K562 (cell line): Measurements from ENCODE around the gene AMOTL1. TPM values are rescaled to one million over a fixed set of nuclear protein-coding genes. Genes with fewer than 3 reads are reported as not detected.

Experiments used
- ATAC-seq: fragments of 200-7000 bp; cut with Tn5 transposase; 3 replicates; pipeline ENCODE4 v1.9.1; 2020; ENCODE audit warnings: moderate library complexity
- BruUV-seq: library from RNA; stranded (reverse); fragments of 400-500 nt; replicated peaks from 2 replicates; lab custom pipeline; 2021; lab: Mats Ljungman, UMichigan
- CTCF ChIA-PET: fragments of 300-600 bp; formaldehyde crosslinking; extraction: SDS; loops from one replicate; lab custom pipeline; 2021; ENCODE audit warnings: low intra/inter-chr PET ratio; lab: Yijun Ruan, JAX
- POLR2A ChIA-PET: fragments of 300-600, 350-650 bp; sonication (Branson Sonifier 250); formaldehyde crosslinking; extraction: SDS; loops from one replicate; lab custom pipeline; 2021; ENCODE audit warnings: antibody characterized with exemption, inconsistent platforms; lab: Yijun Ruan, JAX
- DNase-seq, 4 experiments: peaks; one replicate each; pipeline versions ENCODE4 v3.0.0 to v3.0.0-alpha.2; 2011 to 2018; ENCODE audit warnings: low spot score in 3 of 4, mixed read lengths in 3 of 4; ENCODE audit errors: extremely low read depth in 1 of 4
- FAIRE-seq: peaks from 2 replicates; lab custom pipeline; 2011; peaks lifted over from hg19 to GRCh38; lab: Jason Lieb, UNC
- H2AFZ ChIP-seq: 2 replicates; pipeline ENCODE4 v1.6.0; 2011; ENCODE audit warnings: low read depth, low read length, control low read depth, inconsistent platforms
- H3K27ac ChIP-seq: fragments of 200-600 bp; 3 replicates; pipeline ENCODE4 v1.8.0; 2011; ENCODE audit warnings: low read depth, mild to moderate bottlenecking, control low read depth, inconsistent platforms, low read length, moderate library complexity, mixed read lengths; ENCODE audit errors: extremely low read depth
- H3K27me3 ChIP-seq, 2 experiments: fragments of 300-600 bp in 1 of 2; 2 replicates in 1 of 2; 3 replicates in 1 of 2; pipeline versions ENCODE4 v1.6.0 to v1.8.0; 2011; ENCODE audit warnings: inconsistent platforms in 2 of 2, low read length in 2 of 2, mild to moderate bottlenecking in 1 of 2, mixed read lengths in 1 of 2, moderate library complexity in 1 of 2; ENCODE audit not compliant: control insufficient read depth in 2 of 2, insufficient read depth in 2 of 2
- H3K36me3 ChIP-seq: fragments of 300-600 bp; 3 replicates; pipeline ENCODE4 v1.8.0; 2011; ENCODE audit warnings: mild to moderate bottlenecking, low read length, inconsistent platforms; ENCODE audit not compliant: control insufficient read depth, insufficient read depth
- H3K4me1 ChIP-seq, 2 experiments: fragments of 200-600 bp in 1 of 2; replicated peaks in 1 of 2; 2 replicates in 1 of 2; 3 replicates in 1 of 2; pipeline versions ENCODE4 v1.5.1 to v1.8.0; 2011; ENCODE audit warnings: inconsistent platforms in 2 of 2, low read length in 2 of 2, mild to moderate bottlenecking in 1 of 2, mixed read lengths in 1 of 2, moderate library complexity in 1 of 2; ENCODE audit not compliant: control insufficient read depth in 2 of 2, insufficient read depth in 2 of 2
- H3K4me2 ChIP-seq: 2 replicates; pipeline ENCODE4 v1.6.1; 2011; ENCODE audit warnings: low read length, control low read depth, inconsistent platforms, mixed read lengths; ENCODE audit not compliant: insufficient read depth
- H3K4me3 ChIP-seq: fragments of 200-600 bp; sonication (generic), shearing (Covaris generic); 2 replicates; pipeline ENCODE4 v1.5.1; 2016; ENCODE audit warnings: control low read depth, inconsistent platforms
- H3K79me2 ChIP-seq: fragments of 200-600 bp; 3 replicates; pipeline ENCODE4 v1.8.0; 2011; ENCODE audit warnings: low read length, inconsistent platforms; ENCODE audit not compliant: control insufficient read depth, insufficient read depth
- H3K9ac ChIP-seq, 2 experiments: 2 replicates each; pipeline versions ENCODE4 v1.6.0 to v1.6.1; 2011; ENCODE audit warnings: low read depth in 2 of 2, low read length in 2 of 2, control low read depth in 1 of 2, inconsistent platforms in 1 of 2, mild to moderate bottlenecking in 1 of 2, mixed read lengths in 1 of 2; ENCODE audit not compliant: insufficient read depth in 1 of 2
- H3K9me1 ChIP-seq: one replicate; pipeline ENCODE4 v1.6.0; 2011; ENCODE audit warnings: inconsistent platforms, mild to moderate bottlenecking, low read length, moderate library complexity; ENCODE audit not compliant: control insufficient read depth, insufficient read depth
- H3K9me3 ChIP-seq: replicated peaks from 2 replicates; pipeline ENCODE4 v1.5.1; 2011; ENCODE audit warnings: low read depth, low read length, inconsistent platforms; ENCODE audit not compliant: control insufficient read depth, insufficient read depth
- H4K20me1 ChIP-seq: replicated peaks from 2 replicates; pipeline ENCODE4 v1.6.1; 2011; ENCODE audit warnings: low read length, inconsistent platforms, mixed read lengths; ENCODE audit not compliant: control insufficient read depth, insufficient read depth
- BACH1 ChIP-seq: fragments of 200-800 bp; sonication (Bioruptor generic); IDR thresholded peaks from 2 replicates; pipeline ENCODE4 v1.6.1; 2016; ENCODE audit warnings: missing genetic modification characterization, missing compliant biosample characterization
- CREB1 ChIP-seq, 2 experiments: sonication (generic) in 1 of 2; formaldehyde crosslinking in 1 of 2; IDR thresholded peaks; 2 replicates each; pipeline versions ENCODE4 v1.6.1 to v1.8.0; 2012 to 2022; ENCODE audit warnings: inconsistent platforms in 1 of 2, mild to moderate bottlenecking in 1 of 2, missing genetic modification reagents in 1 of 2, moderate library complexity in 1 of 2
- CXXC5 ChIP-seq: fragments of 250-450 bp; sonication (Bioruptor Pico); IDR thresholded peaks from 2 replicates; pipeline ENCODE4 v1.8.0; 2022; ENCODE audit warnings: inconsistent platforms, mild to moderate bottlenecking, moderate library complexity
- E2F8 ChIP-seq: fragments of 450-650 bp; IDR thresholded peaks from 2 replicates; pipeline ENCODE4 v1.7.1; 2018; ENCODE audit warnings: mild to moderate bottlenecking, low read depth; ENCODE audit not compliant: partially characterized antibody
- ELF2 ChIP-seq: fragments of 250-450 bp; sonication (Bioruptor Pico); IDR thresholded peaks from 2 replicates; pipeline ENCODE4 v1.5.0; 2021; ENCODE audit warnings: mild to moderate bottlenecking
- IRF9 ChIP-seq: fragments of 450-650 bp; IDR thresholded peaks from 2 replicates; pipeline ENCODE4 v1.6.1; 2016; ENCODE audit warnings: missing biosample characterization, missing genetic modification characterization
- KLF10 ChIP-seq: fragments of 250-450 bp; sonication (Bioruptor Pico); IDR thresholded peaks from 2 replicates; pipeline ENCODE4 v1.6.1; 2021; ENCODE audit warnings: matching md5 sums
- SMARCA4 ChIP-seq: fragments of 450-650 bp; IDR thresholded peaks from 2 replicates; pipeline ENCODE4 v1.6.1; 2016
- TAF1 ChIP-seq: IDR thresholded peaks from 2 replicates; pipeline ENCODE4 v1.6.1; 2011; ENCODE audit warnings: mild to moderate bottlenecking, low read length, moderate library complexity; ENCODE audit not compliant: insufficient read depth, control insufficient read depth, severe bottlenecking; ENCODE audit errors: extremely low read depth
- ZNF280A ChIP-seq: fragments of 450-650 bp; IDR thresholded peaks from 2 replicates; pipeline ENCODE4 v1.6.1; 2018; ENCODE audit warnings: mild to moderate bottlenecking, low read depth; ENCODE audit not compliant: partially characterized antibody
- ZNF431 ChIP-seq: sonication (generic); formaldehyde crosslinking; IDR thresholded peaks from 2 replicates; pipeline ENCODE4 v1.8.0; 2022; ENCODE audit warnings: mild to moderate bottlenecking, missing genetic modification reagents
- ZNF584 ChIP-seq: fragments of 200-800 bp; sonication (Bioruptor generic); IDR thresholded peaks from 2 replicates; pipeline ENCODE4 v1.6.1; 2016; ENCODE audit warnings: low read depth, mild to moderate bottlenecking, missing genetic modification characterization, missing compliant biosample characterization
- WGBS: fragments of 100-300 bp; shearing (Covaris generic); methylation state at CpG from one replicate; pipeline ENCODE4 v1.1.6; 2016; ENCODE audit warnings: low coverage, mixed read lengths; ENCODE audit not compliant: insufficient coverage; ENCODE audit errors: missing lambda C conversion rate; 5-methylcytosine and 5-hydroxymethylcytosine counted together
- in situ Hi-C: fragments of 300-500 bp; cut with MboI; formaldehyde crosslinking; loops from 4 replicates; pipeline ENCODE4 v1.15.0; 2018; ENCODE audit warnings: inconsistent platforms, mixed read lengths
- intact Hi-C: fragments of 100-400 bp; cut with micrococcal nuclease; formaldehyde crosslinking; loops from 2 replicates; pipeline ENCODE4 v1.14.2; 2022
- polyA plus RNA-seq, 8 experiments: library from polyadenylated mRNA; depleted of rRNA in 4 of 8; stranded (reverse) in 5 of 8; unstranded in 3 of 8; fragments of >200 nt; fragmentation: Nextera tagmentation in 2 of 8; fragmentation: Illumina TruSeq in 1 of 8; extraction: Ambion mirVana in 2 of 8; extraction: Trizol in 1 of 8; gene quantifications; 2 replicates each; pipeline versions ENCODE4 v1.2.1 to v1.2.3, GENCODE V29; 2011 to 2014; ENCODE audit warnings: inconsistent platforms in 1 of 8, missing spikeins in 1 of 8
- total RNA-seq, 7 experiments: library from RNA; depleted of rRNA in 6 of 7; stranded (reverse); fragments of >200 nt in 6 of 7; fragmentation: Illumina TruSeq in 2 of 7; extraction: Trizol in 2 of 7; gene quantifications; 2 replicates each; pipeline versions ENCODE4 v1.2.1 to v1.2.3, GENCODE V29; 2011 to 2021; ENCODE audit warnings: low replicate concordance in 1 of 7

Gene AMOTL1
- total and polyA plus RNA-seq, 9 of the 15 experiments (the other 6 are each of a cell fraction or from before 2014, with no cell fraction given): 4.0 to 35.4 (median 14.0) TPM

DNA sequence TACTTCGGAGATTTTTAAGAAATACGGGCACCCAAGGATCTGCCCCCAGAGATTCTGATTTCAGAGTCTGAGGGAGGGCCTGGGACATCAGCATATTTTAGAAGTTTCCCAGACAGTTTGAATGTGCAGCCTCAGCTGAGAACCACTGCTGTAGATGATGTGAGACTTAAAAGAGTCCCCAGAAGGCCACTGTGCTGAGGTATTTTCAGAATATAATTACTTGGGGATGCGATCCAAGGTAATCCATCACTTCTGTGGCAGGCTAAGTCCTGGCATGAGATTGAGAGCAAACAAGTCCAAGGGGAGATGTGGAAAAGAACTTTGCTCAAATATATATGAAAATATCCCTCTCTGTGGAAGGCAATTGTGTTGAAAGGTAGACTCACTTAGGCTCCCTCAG lies 48.3 kb upstream of the AMOTL1 start:
- ATAC-seq: no peak
- intact Hi-C loops (no loop called here), in situ Hi-C loops (no loop called here)
- no peaks in the 10 kb centered on the region; a peak in 1 of 5 replicates for H3K4me1 ChIP-seq
- 25% methylated on average over 3 of the region's 3 CpGs for WGBS
- H3K4me2 ChIP-seq: no peak overlapping the region
- H2AFZ ChIP-seq: peak overlapping the region; percentile 14; the same call in 1 of the 2 replicates
- H3K27me3 ChIP-seq: no peaks in the 10 kb centered on the region
- no peak for DNase-seq
- no TSS peak for BruUV-seq
- H3K4me3 ChIP-seq: no peak overlapping the region
- H3K9me3 ChIP-seq: no peaks in the 10 kb centered on the region
- POLR2A ChIA-PET: interaction anchor here (0.7 kb wide), 1 partner anchor 16 kb away, joined by 3 read pairs; no protein-coding TSS in a partner anchor
- no peak for FAIRE-seq
- no peaks in the 10 kb centered on the region for H3K79me2 ChIP-seq
- H3K36me3 ChIP-seq: no peaks in the 10 kb centered on the region
- H3K9ac ChIP-seq: no peak overlapping the region
- CTCF ChIA-PET: no interaction called here
- no peaks in the 10 kb centered on the region for H3K9me1 ChIP-seq
- no peaks in the 10 kb centered on the region for H4K20me1 ChIP-seq
- no peak overlapping the region for H3K27ac ChIP-seq
- TF ChIP-seq ZNF584 (CRISPR knock-in tag): no peak
- no peak for TF ChIP-seq CREB1 (IDR thresholded peaks at IDR 0.05)
- TF ChIP-seq CREB1 (CRISPR knock-in tag; IDR thresholded peaks at IDR 0.05): no peak
- TF ChIP-seq ELF2 (CRISPR knock-in tag): no peak
- TF ChIP-seq E2F8: no peak
- no peak for TF ChIP-seq TAF1
- no peak for TF ChIP-seq BACH1 (tag)
- no peak for TF ChIP-seq ZNF431 (CRISPR knock-in tag)
- TF ChIP-seq SMARCA4: no peak
- TF ChIP-seq KLF10 (CRISPR knock-in tag): no peak
- TF ChIP-seq ZNF280A: no peak
- no peak for TF ChIP-seq CXXC5
- no peak for TF ChIP-seq IRF9
